DMS79 (cell line): ENCODE data around the gene RLF.

Experiments
- DNase-seq: peaks from one replicate; lab custom pipeline; 2025; lab: John Stamatoyannopoulos, UW

RLF gene

DNA sequence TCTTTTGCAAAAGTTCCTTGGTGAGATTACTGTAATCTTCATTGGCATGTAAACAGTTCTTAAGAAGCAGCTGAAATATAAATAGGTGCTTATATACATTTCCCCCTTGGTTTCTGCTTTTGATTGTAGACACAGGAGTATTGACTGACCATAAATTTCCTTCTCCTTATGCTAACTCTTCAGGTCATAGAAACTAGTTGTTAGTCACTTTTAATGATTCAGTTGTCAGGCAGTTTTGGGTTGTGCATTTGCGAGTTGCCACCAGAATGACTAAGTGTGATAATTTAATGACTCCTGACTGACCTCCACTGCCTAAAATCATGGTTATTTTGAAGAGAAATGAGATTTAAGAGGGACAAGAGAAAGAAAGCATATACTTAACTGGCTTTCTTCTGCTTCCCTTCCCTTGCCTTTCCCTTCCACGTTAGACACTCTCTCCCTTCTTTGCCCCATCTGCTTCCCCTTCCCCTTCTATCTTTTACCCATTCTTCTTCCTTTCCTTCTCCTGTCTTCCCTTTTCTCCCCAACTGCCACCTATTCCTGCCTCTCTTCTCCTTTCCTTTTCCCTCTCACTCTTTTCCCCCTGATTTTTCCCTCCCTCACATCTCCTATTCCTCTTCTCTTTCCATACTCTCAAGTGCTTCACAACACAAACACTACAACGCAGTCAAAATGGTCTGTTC lies 109.1 kb downstream of the RLF start:
- DNase-seq: no peak

DNA sequence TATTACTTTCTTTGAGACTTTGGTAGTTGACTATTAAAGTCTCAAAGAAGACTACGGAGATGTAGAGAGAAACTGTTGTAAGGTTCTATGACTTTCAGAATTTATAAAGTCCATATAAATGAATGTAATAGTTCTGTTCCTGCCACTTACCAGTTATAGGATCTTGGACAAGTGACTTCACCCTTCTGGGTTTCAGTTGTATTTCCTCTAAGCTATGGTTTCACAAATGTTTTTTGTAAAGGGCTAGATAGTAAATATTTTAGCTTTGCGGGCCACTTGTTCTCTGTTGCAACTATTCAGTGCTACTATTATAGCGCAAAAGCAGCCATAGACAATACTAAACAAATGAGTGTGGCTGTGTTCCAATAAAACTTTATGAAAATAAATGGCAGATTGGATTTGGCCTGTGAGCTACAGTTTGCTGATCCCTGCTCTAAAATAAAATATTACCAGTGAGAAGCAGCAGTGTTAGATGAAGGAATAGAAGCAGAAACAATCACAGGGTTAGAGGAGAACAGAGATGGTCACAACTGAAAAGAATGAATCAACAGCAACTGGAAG lies 111.5 kb downstream of the RLF start:
- no peak for DNase-seq

DNA sequence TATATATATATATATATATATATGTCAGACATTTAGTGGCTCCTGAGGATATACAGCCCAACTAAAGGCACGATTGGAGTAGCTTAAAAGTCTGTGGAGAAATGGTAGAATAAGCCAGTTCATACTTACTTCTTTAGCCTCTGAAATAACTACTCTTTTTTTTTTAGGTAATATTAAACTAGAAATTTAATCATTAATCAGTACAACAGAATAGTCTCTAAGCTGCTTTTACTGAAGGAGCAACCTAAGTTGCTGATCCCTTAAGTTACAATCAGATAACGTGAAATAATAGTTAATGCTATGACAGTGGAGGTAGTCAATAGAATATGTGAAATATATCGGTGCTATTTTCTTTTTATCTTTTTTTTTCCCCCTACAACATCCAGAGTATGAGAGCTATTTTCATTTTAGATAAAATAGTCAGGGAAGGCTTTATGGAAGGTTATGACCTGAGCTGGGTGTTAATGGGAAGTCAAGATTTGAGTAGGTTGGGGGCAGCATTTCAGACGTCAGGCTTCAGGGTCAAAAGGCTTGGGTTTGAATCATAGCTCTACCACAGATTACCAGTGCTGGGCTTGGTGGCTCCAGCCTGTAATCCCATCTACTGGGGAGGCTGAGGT lies 112.5 kb downstream of the RLF start:
- no peak for DNase-seq

DNA sequence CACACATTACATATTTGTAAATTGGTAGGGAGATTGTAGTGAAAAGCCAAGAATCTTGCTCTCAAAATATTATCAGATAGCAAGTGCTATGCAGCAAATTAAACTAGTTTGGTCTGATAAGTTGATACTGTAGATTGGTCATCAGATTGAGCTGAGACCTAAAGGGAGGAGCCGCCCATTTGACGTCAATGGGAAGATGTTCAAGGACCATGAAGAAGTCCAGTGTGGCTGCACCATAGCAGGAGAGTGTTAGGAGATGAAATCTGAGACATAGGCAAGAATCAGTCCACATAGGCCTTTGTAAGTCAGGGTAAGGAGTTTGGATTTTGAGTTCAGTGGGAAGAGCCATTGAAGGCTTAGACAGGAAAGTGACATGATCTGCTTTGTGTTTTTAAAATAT lies 113.1 kb downstream of the RLF start:
- DNase-seq: no peak

DNA sequence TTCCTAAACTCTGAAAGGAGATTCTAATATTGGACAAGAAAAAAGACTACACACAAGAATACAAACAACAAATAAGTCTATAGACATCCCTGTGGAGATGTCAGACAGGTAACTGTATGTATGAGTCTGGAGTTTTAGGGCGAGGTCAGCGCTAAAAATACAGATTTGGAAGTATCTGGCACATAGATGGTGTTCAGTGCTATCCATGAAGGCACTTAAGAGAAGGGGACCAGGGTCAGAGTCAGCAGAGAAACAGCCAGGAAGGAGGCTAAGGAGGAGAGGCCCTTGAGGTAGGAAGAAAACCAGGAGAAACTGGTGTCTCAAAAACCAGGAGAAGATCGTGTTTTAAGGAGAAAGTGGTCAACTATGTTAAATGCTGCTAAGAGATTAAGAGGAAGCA lies 114.9 kb downstream of the RLF start:
- no peak for DNase-seq

DNA sequence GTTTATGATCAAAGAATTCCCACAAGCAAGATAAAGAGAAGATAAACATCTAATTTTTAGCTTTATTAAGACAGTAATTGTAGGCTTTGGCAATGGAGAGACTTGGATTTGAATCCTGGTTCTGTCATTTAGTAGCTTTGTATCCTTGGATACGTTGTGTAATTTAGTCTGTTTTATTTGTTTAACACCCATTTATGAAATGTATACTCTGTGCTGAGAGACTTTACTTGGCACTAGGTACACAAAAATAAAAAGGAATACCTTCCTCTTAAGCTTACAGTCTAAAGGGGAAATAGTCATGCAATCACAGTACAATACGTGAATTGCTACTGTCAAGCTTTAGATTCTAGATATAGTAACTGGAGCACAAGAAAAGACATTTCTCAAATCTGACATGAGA lies 120.7 kb downstream of the RLF start:
- no peak for DNase-seq
